HG02678 (cell line): Measurements from ENCODE around the gene ASXL1.
"Not testable (repeated sequence)": the region's sequence is repeated elsewhere in the genome, so short reads cannot be mapped to it uniquely, and the experiment has no call there.

Experiments used
- ATAC-seq: cut with Tn5 transposase; IDR thresholded peaks from one replicate; pipeline ENCODE4 v1.9.1; 2021; ENCODE audit warnings: mild to moderate bottlenecking, moderate library complexity; ENCODE audit not compliant: unreplicated experiment

Gene ASXL1

DNA sequence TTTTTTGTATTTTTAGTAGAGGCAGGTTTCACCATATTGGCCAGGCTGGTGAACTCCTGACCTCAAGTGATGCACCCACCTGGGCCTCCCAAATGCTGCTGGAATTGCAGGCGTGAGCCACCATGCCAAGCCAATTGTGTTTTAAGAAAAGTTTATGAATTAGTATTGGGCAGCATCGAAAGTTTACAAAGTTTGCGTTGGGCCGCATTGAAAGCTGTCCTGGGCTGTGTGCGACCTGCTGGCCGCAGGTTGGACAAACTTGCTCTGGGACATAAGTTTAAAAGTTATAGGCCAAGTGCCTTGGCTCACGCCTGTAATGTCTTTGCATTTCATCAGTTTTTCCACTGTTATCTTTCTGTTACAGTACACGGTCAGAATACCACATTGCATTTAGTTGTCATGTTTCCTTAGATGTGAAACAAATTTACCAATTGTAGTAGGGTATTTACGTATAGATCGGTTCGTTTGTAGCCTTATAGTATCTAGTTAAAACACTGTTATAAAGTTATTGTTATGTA is 39.5 kb downstream of the ASXL1 start:
- ATAC-seq = no peak

- ATAC-seq = no peak
Measured at GRCh38 chr20:32400476-32400875, 42.3 kb downstream of the ASXL1 start.

DNA sequence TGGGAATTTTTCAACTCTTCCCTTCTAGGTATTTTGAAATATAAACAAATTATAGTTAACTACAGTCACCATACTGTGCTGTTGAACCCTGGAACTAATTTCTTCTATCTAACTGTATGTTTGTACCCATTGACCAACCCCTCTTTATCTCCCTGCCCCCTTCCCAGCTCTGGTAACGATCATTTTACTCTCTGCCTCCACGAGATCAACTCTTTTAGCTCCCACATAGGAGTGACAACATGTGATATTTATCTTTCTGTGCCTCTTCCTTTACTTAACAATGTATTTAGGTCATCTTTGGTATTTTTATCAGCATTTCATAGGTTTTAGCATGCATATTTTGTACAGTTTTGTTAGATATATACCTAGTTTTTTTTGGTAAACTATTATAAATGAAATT is 45.9 kb downstream of the ASXL1 start:
- no peak for ATAC-seq

GRCh38 chr20:32406701-32407100 is 48.6 kb downstream of the ASXL1 start:
- no peak for ATAC-seq

DNA sequence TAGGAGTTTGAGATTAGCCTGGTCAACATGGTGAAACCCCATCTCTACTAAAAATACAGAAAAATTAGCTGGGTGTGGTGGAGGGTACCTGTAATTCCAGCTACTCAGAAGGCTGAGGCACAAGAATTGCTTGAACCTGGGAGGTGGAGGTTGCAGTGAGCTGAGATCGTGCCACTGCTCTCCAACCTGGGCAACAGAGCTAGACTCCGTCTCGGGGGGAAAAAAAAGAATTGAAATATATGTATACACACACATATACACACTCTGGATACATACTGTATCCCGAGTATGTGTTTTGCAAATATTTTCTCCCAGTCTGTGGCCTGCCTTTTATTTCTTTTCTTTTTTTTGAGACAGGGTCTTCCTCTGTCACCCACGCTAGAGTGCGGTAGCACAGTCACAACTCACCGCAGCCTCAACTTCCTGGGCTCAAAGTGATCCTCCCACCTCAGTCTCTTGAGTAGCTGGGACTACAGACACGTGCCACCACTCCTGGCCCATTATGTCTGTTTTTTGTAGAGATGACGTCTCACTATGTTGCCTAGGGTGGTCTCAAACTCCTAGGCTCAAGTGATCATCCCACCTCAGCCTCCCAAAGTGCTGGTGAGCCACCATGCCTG is 49.1 kb downstream of the ASXL1 start:
- not testable (repeated sequence) for ATAC-seq

- no peak for ATAC-seq
Measured at GRCh38 chr20:32411955-32412706, 54.0 kb downstream of the ASXL1 start.

DNA sequence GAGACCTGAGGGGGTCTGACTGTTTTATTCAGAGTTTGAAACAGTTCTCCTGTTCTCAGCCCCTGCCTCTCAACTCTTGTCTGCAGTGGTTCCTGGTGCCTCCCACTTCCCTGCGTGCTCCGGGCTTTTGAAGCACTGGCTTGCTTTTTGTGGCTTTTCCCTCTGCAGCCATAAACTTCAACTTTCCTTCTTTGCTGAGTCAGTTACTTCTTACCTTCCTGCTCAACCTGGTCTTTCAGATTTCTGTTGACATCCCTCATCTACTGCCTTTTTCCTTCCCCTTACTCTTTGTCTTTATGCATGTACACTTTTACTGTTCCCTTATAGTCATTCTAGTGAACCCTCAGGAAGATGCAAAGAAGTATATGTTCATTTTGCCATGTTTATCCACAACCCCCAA is 57.4 kb downstream of the ASXL1 start:
- no peak for ATAC-seq

- ATAC-seq = no peak
Measured at GRCh38 chr20:32416206-32416605, 58.1 kb downstream of the ASXL1 start.

DNA sequence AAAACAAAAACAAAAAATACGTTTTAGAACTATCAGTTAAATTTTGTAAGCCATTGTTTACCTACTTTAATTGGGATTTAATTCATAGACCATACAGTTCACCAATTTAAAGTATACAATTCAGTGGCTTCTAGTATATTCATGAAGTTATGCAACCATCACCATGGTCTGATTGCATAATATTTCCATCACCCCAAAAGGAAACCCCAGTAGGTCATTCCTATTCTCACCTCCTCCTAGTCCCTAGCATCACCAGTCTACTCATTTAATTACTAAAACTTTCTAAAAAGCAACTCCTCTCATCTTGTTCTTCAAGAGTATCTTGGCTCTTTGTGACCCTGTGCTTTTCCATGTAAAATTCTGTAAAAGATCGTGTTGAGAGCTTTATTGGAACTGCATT is 60.2 kb downstream of the ASXL1 start:
- no peak for ATAC-seq

GRCh38 chr20:32421290-32421689 is 63.2 kb downstream of the ASXL1 start:
- ATAC-seq = no peak

- no peak for ATAC-seq
Measured at GRCh38 chr20:32427996-32428395, 69.9 kb downstream of the ASXL1 start.

DNA sequence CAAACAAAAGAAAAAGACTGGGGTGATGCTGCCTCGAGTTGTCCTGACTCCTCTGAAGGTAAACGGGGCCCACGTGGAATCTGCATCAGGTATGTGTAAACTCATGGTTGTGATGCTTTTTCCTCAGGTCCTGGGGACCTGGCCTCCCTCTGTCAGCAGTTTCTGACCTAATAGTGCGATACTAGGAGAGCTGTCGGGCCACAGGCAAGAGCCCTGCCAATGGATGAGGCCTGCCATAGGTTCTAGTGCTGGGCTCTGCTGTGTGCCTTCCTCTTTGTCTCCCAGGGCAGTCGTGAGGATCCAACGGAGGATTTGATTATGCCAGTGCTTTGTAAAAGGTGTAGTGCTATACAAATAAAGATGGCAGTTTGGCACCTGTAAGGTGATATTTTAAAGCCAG is 71.2 kb downstream of the ASXL1 start:
- ATAC-seq = no peak

DNA sequence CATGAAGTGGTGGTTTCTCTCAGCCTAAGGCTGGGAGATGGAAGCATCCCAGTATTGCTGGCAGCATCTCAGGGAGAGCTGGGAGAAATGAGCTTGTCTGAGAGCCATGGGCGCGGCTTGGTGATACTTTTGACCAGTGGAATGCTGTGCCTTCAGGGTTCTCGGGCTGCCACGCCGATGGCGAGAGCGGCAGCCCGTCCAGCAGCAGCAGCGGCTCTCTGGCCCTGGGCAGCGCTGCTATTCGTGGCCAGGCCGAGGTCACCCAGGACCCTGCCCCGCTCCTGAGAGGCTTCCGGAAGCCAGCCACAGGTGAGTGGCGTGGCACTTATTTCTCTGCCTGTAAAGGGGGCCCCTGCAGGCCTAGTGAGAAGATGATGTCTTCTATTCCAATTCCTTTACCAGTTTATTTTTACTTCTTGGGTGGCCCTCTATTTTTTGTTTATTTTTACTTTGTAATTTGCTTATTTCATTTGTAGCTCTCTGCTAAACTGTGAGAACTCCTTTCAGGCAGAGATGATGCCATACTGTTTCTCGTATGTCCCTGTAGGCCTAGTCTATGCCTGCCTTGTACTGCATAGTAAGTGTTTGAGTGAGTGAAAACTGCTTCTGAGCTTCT is 71.7 kb downstream of the ASXL1 start:
- ATAC-seq = no peak

DNA sequence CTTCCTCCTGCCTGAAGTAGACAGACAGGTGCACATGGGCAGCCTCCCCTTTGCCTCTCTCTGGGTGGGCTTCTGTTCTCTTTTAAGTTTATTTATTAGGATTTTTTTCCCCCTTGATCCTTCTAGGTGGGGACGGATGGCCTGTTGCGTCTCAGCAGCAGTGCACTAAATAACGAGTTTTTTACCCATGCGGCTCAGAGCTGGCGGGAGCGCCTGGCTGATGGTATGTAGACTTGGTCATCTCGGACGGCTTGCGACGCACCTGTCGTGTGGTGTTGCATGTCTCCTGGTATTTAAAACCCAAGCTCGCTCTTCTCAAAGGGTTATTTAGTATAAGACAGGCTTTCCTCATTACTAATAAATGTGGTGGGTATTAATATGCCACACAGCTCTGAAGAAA is 73.3 kb downstream of the ASXL1 start:
- ATAC-seq = no peak

DNA sequence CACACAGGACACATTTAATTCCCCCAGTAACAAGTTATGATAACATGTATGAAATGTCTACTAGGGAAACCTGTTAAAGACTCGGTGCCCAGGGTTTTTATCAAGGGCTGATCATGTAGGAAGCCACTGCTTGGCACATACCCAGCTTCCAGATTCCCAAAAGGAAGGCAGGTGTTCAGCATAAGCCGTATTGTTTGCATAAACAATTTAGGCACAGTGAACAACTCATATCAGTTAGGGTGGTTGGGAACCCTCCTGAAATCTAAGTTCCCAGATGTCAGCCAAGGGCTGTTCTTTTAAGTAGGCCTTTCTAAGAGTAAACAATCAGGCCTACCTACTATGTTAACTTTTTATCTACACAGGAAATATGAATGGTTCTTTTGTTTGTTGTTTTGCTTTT is 74.1 kb downstream of the ASXL1 start:
- ATAC-seq = no peak

DNA sequence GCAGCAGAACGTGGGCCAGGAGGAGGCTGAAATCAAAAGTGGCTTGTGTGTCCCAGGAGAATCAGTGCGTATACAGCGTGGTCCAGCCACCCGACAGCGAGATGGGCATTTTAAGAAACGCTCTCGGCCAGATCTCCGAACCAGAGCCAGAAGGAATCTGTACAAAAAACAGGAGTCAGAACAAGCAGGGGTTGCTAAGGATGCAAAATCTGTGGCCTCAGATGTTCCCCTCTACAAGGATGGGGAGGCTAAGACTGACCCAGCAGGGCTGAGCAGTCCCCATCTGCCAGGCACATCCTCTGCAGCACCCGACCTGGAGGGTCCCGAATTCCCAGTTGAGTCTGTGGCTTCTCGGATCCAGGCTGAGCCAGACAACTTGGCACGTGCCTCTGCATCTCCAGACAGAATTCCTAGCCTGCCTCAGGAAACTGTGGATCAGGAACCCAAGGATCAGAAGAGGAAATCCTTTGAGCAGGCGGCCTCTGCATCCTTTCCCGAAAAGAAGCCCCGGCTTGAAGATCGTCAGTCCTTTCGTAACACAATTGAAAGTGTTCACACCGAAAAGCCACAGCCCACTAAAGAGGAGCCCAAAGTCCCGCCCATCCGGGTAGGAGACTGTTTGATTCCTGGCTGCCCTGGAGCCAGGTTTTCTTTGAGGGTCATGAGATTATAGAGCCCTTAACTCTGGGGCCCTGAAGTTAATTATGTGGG is 75.3 kb downstream of the ASXL1 start:
- no peak for ATAC-seq

- ATAC-seq = no peak
Measured at GRCh38 chr20:32434434-32434833, 76.3 kb downstream of the ASXL1 start.

DNA sequence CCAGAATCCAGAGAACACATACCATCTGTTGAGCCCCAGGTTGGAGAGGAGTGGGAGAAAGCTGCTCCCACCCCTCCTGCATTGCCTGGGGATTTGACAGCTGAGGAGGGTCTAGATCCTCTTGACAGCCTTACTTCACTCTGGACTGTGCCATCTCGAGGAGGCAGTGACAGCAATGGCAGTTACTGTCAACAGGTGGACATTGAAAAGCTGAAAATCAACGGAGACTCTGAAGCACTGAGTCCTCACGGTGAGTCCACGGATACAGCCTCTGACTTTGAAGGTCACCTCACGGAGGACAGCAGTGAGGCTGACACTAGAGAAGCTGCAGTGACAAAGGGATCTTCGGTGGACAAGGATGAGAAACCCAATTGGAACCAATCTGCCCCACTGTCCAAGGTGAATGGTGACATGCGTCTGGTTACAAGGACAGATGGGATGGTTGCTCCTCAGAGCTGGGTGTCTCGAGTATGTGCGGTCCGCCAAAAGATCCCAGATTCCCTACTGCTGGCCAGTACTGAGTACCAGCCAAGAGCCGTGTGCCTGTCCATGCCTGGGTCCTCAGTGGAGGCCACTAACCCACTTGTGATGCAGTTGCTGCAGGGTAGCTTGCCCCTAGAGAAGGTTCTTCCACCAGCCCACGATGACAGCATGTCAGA is 77.4 kb downstream of the ASXL1 start:
- no peak for ATAC-seq

DNA sequence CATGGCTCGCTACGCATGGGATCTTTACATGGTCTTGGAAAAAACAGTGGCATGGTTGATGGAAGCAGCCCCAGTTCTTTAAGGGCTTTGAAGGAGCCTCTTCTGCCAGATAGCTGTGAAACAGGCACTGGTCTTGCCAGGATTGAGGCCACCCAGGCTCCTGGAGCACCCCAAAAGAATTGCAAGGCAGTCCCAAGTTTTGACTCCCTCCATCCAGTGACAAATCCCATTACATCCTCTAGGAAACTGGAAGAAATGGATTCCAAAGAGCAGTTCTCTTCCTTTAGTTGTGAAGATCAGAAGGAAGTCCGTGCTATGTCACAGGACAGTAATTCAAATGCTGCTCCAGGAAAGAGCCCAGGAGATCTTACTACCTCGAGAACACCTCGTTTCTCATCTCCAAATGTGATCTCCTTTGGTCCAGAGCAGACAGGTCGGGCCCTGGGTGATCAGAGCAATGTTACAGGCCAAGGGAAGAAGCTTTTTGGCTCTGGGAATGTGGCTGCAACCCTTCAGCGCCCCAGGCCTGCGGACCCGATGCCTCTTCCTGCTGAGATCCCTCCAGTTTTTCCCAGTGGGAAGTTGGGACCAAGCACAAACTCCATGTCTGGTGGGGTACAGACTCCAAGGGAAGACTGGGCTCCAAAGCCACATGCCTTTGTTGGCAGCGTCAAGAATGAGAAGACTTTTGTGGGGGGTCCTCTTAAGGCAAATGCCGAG is 78.2 kb downstream of the ASXL1 start:
- no peak for ATAC-seq

GRCh38 chr20:32436968-32437367 is 78.8 kb downstream of the ASXL1 start:
- ATAC-seq = no peak
